Endothelial cell of umbilical vein (primary cell): ENCODE data around the gene LDHB. TPM values are rescaled to one million over a fixed set of nuclear protein-coding genes. Genes with fewer than 3 reads are reported as not detected.
"Not testable (repeated sequence)": the region's sequence is repeated elsewhere in the genome, so short reads cannot be mapped to it uniquely, and the experiment has no call there.

Experiments
- BruUV-seq: library from RNA; stranded (reverse); fragments of 400-500 nt; replicated peaks from 2 replicates; lab custom pipeline; 2021; lab: Mats Ljungman, UMichigan
- CTCF ChIA-PET: fragments of 300-600, 350-600 bp; sonication (Branson Sonifier 250); formaldehyde crosslinking; loops from one replicate; lab custom pipeline; 2021; ENCODE audit warnings: antibody characterized with exemption, inconsistent platforms; lab: Charles Lee
- POLR2A ChIA-PET: fragments of 300-600, 350-600 bp; sonication (Branson Sonifier 250); formaldehyde crosslinking; loops from one replicate; lab custom pipeline; 2021; ENCODE audit warnings: antibody characterized with exemption, inconsistent platforms; lab: Charles Lee
- DNase-seq: peaks from one replicate; pipeline ENCODE4 v3.0.0-alpha.2; 2011; ENCODE audit warnings: low read depth, low spot score
- FAIRE-seq: peaks from 2 replicates; lab custom pipeline; 2011; peaks lifted over from hg19 to GRCh38; lab: Jason Lieb, UNC
- H2AFZ ChIP-seq: 2 replicates; pipeline ENCODE4 v1.6.0; 2012; ENCODE audit warnings: low read depth, low read length, control low read depth, inconsistent platforms
- H3K27ac ChIP-seq: 2 replicates; pipeline ENCODE4 v1.5.1; 2011; ENCODE audit warnings: low read depth, mild to moderate bottlenecking, control low read depth, low read length, moderate library complexity; ENCODE audit not compliant: insufficient read depth
- H3K27me3 ChIP-seq, 2 experiments: 2 replicates each; pipeline versions ENCODE4 v1.6.0 to v1.6.1; 2011; ENCODE audit warnings: low read length in 2 of 2, mixed read lengths in 1 of 2; ENCODE audit not compliant: control insufficient read depth in 2 of 2, insufficient read depth in 2 of 2
- H3K36me3 ChIP-seq, 2 experiments: 2 replicates in 1 of 2; 3 replicates in 1 of 2; pipeline ENCODE4 v1.5.1; 2011; ENCODE audit warnings: low read length in 2 of 2, mild to moderate bottlenecking in 1 of 2, moderate library complexity in 1 of 2; ENCODE audit not compliant: control insufficient read depth in 2 of 2, insufficient read depth in 2 of 2; ENCODE audit errors: extremely low read depth in 1 of 2
- H3K4me1 ChIP-seq: 3 replicates; pipeline ENCODE4 v1.5.1; 2011; ENCODE audit warnings: mild to moderate bottlenecking, low read length; ENCODE audit not compliant: control insufficient read depth, insufficient read depth; ENCODE audit errors: extremely low read depth
- H3K4me2 ChIP-seq: 2 replicates; pipeline ENCODE4 v1.6.1; 2011; ENCODE audit warnings: low read length, control low read depth, mixed read lengths; ENCODE audit not compliant: insufficient read depth
- H3K4me3 ChIP-seq, 3 experiments: fragments of 200-600 bp in 1 of 3; sonication (generic), shearing (Covaris generic) in 1 of 3; replicated peaks in 1 of 3; 2 replicates each; pipeline ENCODE4 v1.5.1; 2011 to 2016; ENCODE audit warnings: control low read depth in 3 of 3, low read length in 3 of 3, mild to moderate bottlenecking in 2 of 3, inconsistent platforms in 1 of 3, low read depth in 1 of 3, moderate library complexity in 1 of 3; ENCODE audit not compliant: insufficient read depth in 1 of 3
- H3K79me2 ChIP-seq: 2 replicates; pipeline ENCODE4 v1.6.0; 2012; ENCODE audit warnings: low read length, inconsistent platforms; ENCODE audit not compliant: control insufficient read depth, insufficient read depth
- H3K9ac ChIP-seq: replicated peaks from 2 replicates; pipeline ENCODE3; 2011; ENCODE audit warnings: low read length, control low read depth; ENCODE audit not compliant: insufficient read depth; ENCODE audit errors: extremely low read depth
- H3K9me1 ChIP-seq: replicated peaks from 3 replicates; pipeline ENCODE4 v1.6.0; 2011; ENCODE audit warnings: mild to moderate bottlenecking, low read length; ENCODE audit not compliant: control insufficient read depth, insufficient read depth; ENCODE audit errors: extremely low read depth
- H3K9me3 ChIP-seq: replicated peaks from 2 replicates; pipeline ENCODE4 v1.5.1; 2012; ENCODE audit warnings: low read length, inconsistent platforms; ENCODE audit not compliant: control insufficient read depth, insufficient read depth
- H4K20me1 ChIP-seq: replicated peaks from 2 replicates; pipeline ENCODE3; 2011; ENCODE audit warnings: mild to moderate bottlenecking, low read length; ENCODE audit not compliant: control insufficient read depth, insufficient read depth; ENCODE audit errors: extremely low read depth
- EZH2 ChIP-seq: IDR thresholded peaks from 2 replicates; pipeline ENCODE4 v1.6.1; 2012; ENCODE audit warnings: borderline replicate concordance, low read depth, mild to moderate bottlenecking, moderate library complexity, low read length, inconsistent platforms; ENCODE audit not compliant: severe bottlenecking
- JUN ChIP-seq: IDR thresholded peaks from 2 replicates; pipeline ENCODE4 v1.6.1; 2011; ENCODE audit warnings: borderline replicate concordance, low read depth; ENCODE audit not compliant: insufficient read length, insufficient read depth
- MYC ChIP-seq: IDR thresholded peaks from one replicate; pipeline ENCODE4 v1.6.1; 2011; ENCODE audit warnings: mild to moderate bottlenecking, low read depth, low read length
- POLR2AphosphoS5 ChIP-seq: IDR thresholded peaks from 2 replicates; pipeline ENCODE4 v1.6.1; 2012; ENCODE audit warnings: low read depth, mild to moderate bottlenecking, control low read depth, low read length, moderate library complexity; ENCODE audit not compliant: insufficient read depth
- dilution Hi-C: fragments of 300-500 bp; cut with MboI; formaldehyde crosslinking; loops from one replicate; pipeline ENCODE4 v1.15.0; 2019; ENCODE audit warnings: low sequenced_read_pairs; ENCODE audit not compliant: extremely low pct_ligation_motif_present
- intact Hi-C: fragments of 100-400 bp; cut with micrococcal nuclease; formaldehyde crosslinking; loops from one replicate; pipeline ENCODE4 v1.10.0; 2022
- polyA plus RNA-seq, 4 experiments: library from polyadenylated mRNA; depleted of rRNA in 3 of 4; stranded (reverse) in 3 of 4; unstranded in 1 of 4; fragments of >200 nt; gene quantifications; 2 replicates each; pipeline versions ENCODE4 v1.2.1 to v1.2.3, GENCODE V29; 2011 to 2012; ENCODE audit warnings: missing spikeins in 1 of 4
- total RNA-seq: library from RNA; stranded (reverse); gene quantifications from 2 replicates; pipeline ENCODE4 v1.2.3, GENCODE V29; 2021

The LDHB gene
- total and polyA plus RNA-seq, 2 donors (not counting 3 experiments of a cell fraction or from before 2014, with no cell fraction given) = 437 to 670 TPM

- Histone ChIP-seq H3K79me2 (peaks cover 3% of the 10 kb centered on the region), H3K4me1 (no peaks in the 10 kb centered on the region), H3K27ac (no peak overlapping the region), H3K9ac (no peak overlapping the region), H3K36me3 (no peaks in the 10 kb centered on the region), H3K27me3 (peaks cover 2 to 13% of the 10 kb centered on the region in 2 experiments), H3K9me3 (no peaks in the 10 kb centered on the region), H3K4me3 (no peak overlapping the region), H4K20me1 (no peaks in the 10 kb centered on the region), H3K9me1 (no peaks in the 10 kb centered on the region), H3K4me2 (no peak overlapping the region), H2AFZ (no peak overlapping the region)
- no peak for TF ChIP-seq POLR2AphosphoS5
- no peak for TF ChIP-seq MYC
- TF ChIP-seq EZH2 = no peak
- no peak for TF ChIP-seq JUN
- FAIRE-seq (no peak), DNase-seq (no peak)
- no TSS peak for BruUV-seq
- POLR2A ChIA-PET = no interaction called here
- intact Hi-C loops = no loop called here
- dilution Hi-C loops = no loop called here
- CTCF ChIA-PET = interaction anchor here (0.9 to 1.2 kb wide), 3 partner anchors 18 to 36 kb away, joined by 3 to 5 read pairs (median 3); no protein-coding TSS in a partner anchor
These were observed 4.6 kb upstream of the LDHB start for GRCh38 chr12:21662122-21662792.

- H3K4me1 ChIP-seq, H3K9me3 ChIP-seq, H3K9ac ChIP-seq, H3K9me1 ChIP-seq, H3K4me2 ChIP-seq, H3K27ac ChIP-seq, H4K20me1 ChIP-seq, H2AFZ ChIP-seq, dilution Hi-C loops, BruUV-seq, H3K27me3 ChIP-seq, FAIRE-seq, POLR2A ChIA-PET, intact Hi-C loops, H3K36me3 ChIP-seq, H3K4me3 ChIP-seq, DNase-seq: not testable (repeated sequence)
- peaks cover 11% of the 10 kb centered on the region for H3K79me2 ChIP-seq
- CTCF ChIA-PET = interaction anchor here (1.3 kb wide), 1 partner anchor 19 kb away, joined by 6 read pairs; no protein-coding TSS in a partner anchor
These were observed 3.9 kb upstream of the LDHB start for GRCh38 chr12:21661396-21662093.
